K562 (cell line): ENCODE results near the gene TTC33. TPM values are rescaled to one million over a fixed set of nuclear protein-coding genes. Genes with fewer than 3 reads are reported as not detected.

Source experiments
- ATAC-seq: fragments of 200-7000 bp; cut with Tn5 transposase; 3 replicates; pipeline ENCODE4 v1.9.1; 2020; ENCODE audit warnings: moderate library complexity
- BruUV-seq: library from RNA; stranded (reverse); fragments of 400-500 nt; replicated peaks from 2 replicates; lab custom pipeline; 2021; lab: Mats Ljungman, UMichigan
- CTCF ChIA-PET: fragments of 300-600 bp; formaldehyde crosslinking; extraction: SDS; loops from one replicate; lab custom pipeline; 2021; ENCODE audit warnings: low intra/inter-chr PET ratio; lab: Yijun Ruan, JAX
- POLR2A ChIA-PET: fragments of 300-600, 350-650 bp; sonication (Branson Sonifier 250); formaldehyde crosslinking; extraction: SDS; loops from one replicate; lab custom pipeline; 2021; ENCODE audit warnings: antibody characterized with exemption, inconsistent platforms; lab: Yijun Ruan, JAX
- DNase-seq, 4 experiments: peaks; one replicate each; pipeline versions ENCODE4 v3.0.0 to v3.0.0-alpha.2; 2011 to 2018; ENCODE audit warnings: low spot score in 3 of 4, mixed read lengths in 3 of 4; ENCODE audit errors: extremely low read depth in 1 of 4
- FAIRE-seq: peaks from 2 replicates; lab custom pipeline; 2011; peaks lifted over from hg19 to GRCh38; lab: Jason Lieb, UNC
- H2AFZ ChIP-seq: 2 replicates; pipeline ENCODE4 v1.6.0; 2011; ENCODE audit warnings: low read depth, low read length, control low read depth, inconsistent platforms
- H3K27ac ChIP-seq: fragments of 200-600 bp; 3 replicates; pipeline ENCODE4 v1.8.0; 2011; ENCODE audit warnings: low read depth, mild to moderate bottlenecking, control low read depth, inconsistent platforms, low read length, moderate library complexity, mixed read lengths; ENCODE audit errors: extremely low read depth
- H3K27me3 ChIP-seq, 2 experiments: fragments of 300-600 bp in 1 of 2; 2 replicates in 1 of 2; 3 replicates in 1 of 2; pipeline versions ENCODE4 v1.6.0 to v1.8.0; 2011; ENCODE audit warnings: inconsistent platforms in 2 of 2, low read length in 2 of 2, mild to moderate bottlenecking in 1 of 2, mixed read lengths in 1 of 2, moderate library complexity in 1 of 2; ENCODE audit not compliant: control insufficient read depth in 2 of 2, insufficient read depth in 2 of 2
- H3K36me3 ChIP-seq: fragments of 300-600 bp; 3 replicates; pipeline ENCODE4 v1.8.0; 2011; ENCODE audit warnings: mild to moderate bottlenecking, low read length, inconsistent platforms; ENCODE audit not compliant: control insufficient read depth, insufficient read depth
- H3K4me1 ChIP-seq, 2 experiments: fragments of 200-600 bp in 1 of 2; replicated peaks in 1 of 2; 2 replicates in 1 of 2; 3 replicates in 1 of 2; pipeline versions ENCODE4 v1.5.1 to v1.8.0; 2011; ENCODE audit warnings: inconsistent platforms in 2 of 2, low read length in 2 of 2, mild to moderate bottlenecking in 1 of 2, mixed read lengths in 1 of 2, moderate library complexity in 1 of 2; ENCODE audit not compliant: control insufficient read depth in 2 of 2, insufficient read depth in 2 of 2
- H3K4me2 ChIP-seq: 2 replicates; pipeline ENCODE4 v1.6.1; 2011; ENCODE audit warnings: low read length, control low read depth, inconsistent platforms, mixed read lengths; ENCODE audit not compliant: insufficient read depth
- H3K4me3 ChIP-seq: fragments of 200-600 bp; sonication (generic), shearing (Covaris generic); 2 replicates; pipeline ENCODE4 v1.5.1; 2016; ENCODE audit warnings: control low read depth, inconsistent platforms
- H3K79me2 ChIP-seq: fragments of 200-600 bp; 3 replicates; pipeline ENCODE4 v1.8.0; 2011; ENCODE audit warnings: low read length, inconsistent platforms; ENCODE audit not compliant: control insufficient read depth, insufficient read depth
- H3K9ac ChIP-seq, 2 experiments: 2 replicates each; pipeline versions ENCODE4 v1.6.0 to v1.6.1; 2011; ENCODE audit warnings: low read depth in 2 of 2, low read length in 2 of 2, control low read depth in 1 of 2, inconsistent platforms in 1 of 2, mild to moderate bottlenecking in 1 of 2, mixed read lengths in 1 of 2; ENCODE audit not compliant: insufficient read depth in 1 of 2
- H3K9me1 ChIP-seq: one replicate; pipeline ENCODE4 v1.6.0; 2011; ENCODE audit warnings: inconsistent platforms, mild to moderate bottlenecking, low read length, moderate library complexity; ENCODE audit not compliant: control insufficient read depth, insufficient read depth
- H3K9me3 ChIP-seq: replicated peaks from 2 replicates; pipeline ENCODE4 v1.5.1; 2011; ENCODE audit warnings: low read depth, low read length, inconsistent platforms; ENCODE audit not compliant: control insufficient read depth, insufficient read depth
- H4K20me1 ChIP-seq: replicated peaks from 2 replicates; pipeline ENCODE4 v1.6.1; 2011; ENCODE audit warnings: low read length, inconsistent platforms, mixed read lengths; ENCODE audit not compliant: control insufficient read depth, insufficient read depth
- BRF1 ChIP-seq: IDR thresholded peaks from 3 replicates; pipeline ENCODE4 v1.6.1; 2011; ENCODE audit warnings: borderline replicate concordance, mild to moderate bottlenecking; ENCODE audit not compliant: insufficient read length; ENCODE audit errors: extremely low read depth
- CCAR2 ChIP-seq: fragments of 200-400 bp; formaldehyde crosslinking; IDR thresholded peaks from 2 replicates; pipeline ENCODE4 v1.6.1; 2017; ENCODE audit warnings: mild to moderate bottlenecking, low read depth, low read length
- NFE2L1 ChIP-seq: fragments of 450-650 bp; IDR thresholded peaks from 2 replicates; pipeline ENCODE4 v1.6.1; 2016; ENCODE audit warnings: missing genetic modification characterization, low read depth, mild to moderate bottlenecking, missing compliant biosample characterization, moderate library complexity, borderline replicate concordance
- RREB1 ChIP-seq: fragments of 250-450 bp; sonication (Bioruptor Pico); IDR thresholded peaks from 2 replicates; pipeline ENCODE4 v1.4.0; 2020
- ZNF57 ChIP-seq: fragments of 450-650 bp; formaldehyde crosslinking; IDR thresholded peaks from 2 replicates; pipeline ENCODE4 v1.4.0; 2020; ENCODE audit warnings: mild to moderate bottlenecking, moderate library complexity
- in situ Hi-C: fragments of 300-500 bp; cut with MboI; formaldehyde crosslinking; loops from 4 replicates; pipeline ENCODE4 v1.15.0; 2018; ENCODE audit warnings: inconsistent platforms, mixed read lengths
- intact Hi-C: fragments of 100-400 bp; cut with micrococcal nuclease; formaldehyde crosslinking; loops from 2 replicates; pipeline ENCODE4 v1.14.2; 2022
- polyA plus RNA-seq, 8 experiments: library from polyadenylated mRNA; depleted of rRNA in 4 of 8; stranded (reverse) in 5 of 8; unstranded in 3 of 8; fragments of >200 nt; fragmentation: Nextera tagmentation in 2 of 8; fragmentation: Illumina TruSeq in 1 of 8; extraction: Ambion mirVana in 2 of 8; extraction: Trizol in 1 of 8; gene quantifications; 2 replicates each; pipeline versions ENCODE4 v1.2.1 to v1.2.3, GENCODE V29; 2011 to 2014; ENCODE audit warnings: inconsistent platforms in 1 of 8, missing spikeins in 1 of 8
- total RNA-seq, 7 experiments: library from RNA; depleted of rRNA in 6 of 7; stranded (reverse); fragments of >200 nt in 6 of 7; fragmentation: Illumina TruSeq in 2 of 7; extraction: Trizol in 2 of 7; gene quantifications; 2 replicates each; pipeline versions ENCODE4 v1.2.1 to v1.2.3, GENCODE V29; 2011 to 2021; ENCODE audit warnings: low replicate concordance in 1 of 7
- TF ChIP-seq, protein P1 (sequence below): fragments of 250-450 bp; sonication (Bioruptor Pico); IDR thresholded peaks from 2 replicates; pipeline ENCODE4 v1.9.0; 2021; ENCODE audit warnings: mild to moderate bottlenecking

Gene TTC33
- total and polyA plus RNA-seq, 9 of the 15 experiments (the other 6 are each of a cell fraction or from before 2014, with no cell fraction given): 11.5 to 24.9 (median 21.1) TPM

DNA sequence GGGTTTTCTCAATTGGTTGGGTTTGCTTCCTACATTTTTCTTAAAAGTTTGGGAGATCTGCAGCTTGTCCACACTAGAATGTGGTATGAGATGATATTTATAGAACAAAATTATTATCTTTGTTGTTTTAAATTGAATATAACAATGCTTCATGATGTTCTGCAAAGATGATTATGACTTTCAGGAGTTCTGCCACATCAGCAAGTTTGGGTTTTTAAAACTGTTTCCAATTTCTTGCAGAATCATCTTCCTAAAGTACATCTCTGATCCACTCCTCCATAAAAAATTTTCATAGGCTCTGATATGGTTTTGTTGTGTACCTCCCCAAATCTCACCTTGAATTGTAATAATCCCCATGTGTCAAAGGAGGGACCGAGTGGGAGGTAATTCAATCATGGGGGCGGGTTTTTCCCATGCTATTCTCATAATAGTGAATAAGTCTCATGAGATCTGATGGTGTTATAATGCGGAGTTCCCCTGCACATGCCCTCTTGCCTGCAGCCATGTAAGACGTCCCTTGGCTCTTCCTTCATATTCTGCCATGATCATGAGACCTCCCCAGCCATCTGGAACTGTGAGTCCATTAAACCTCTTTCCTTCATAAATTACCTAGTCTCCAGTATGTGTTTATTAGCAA lies 195.2 kb downstream of the TTC33 start (continued):
- no peak for TF ChIP-seq RREB1 (CRISPR knock-in tag)

DNA sequence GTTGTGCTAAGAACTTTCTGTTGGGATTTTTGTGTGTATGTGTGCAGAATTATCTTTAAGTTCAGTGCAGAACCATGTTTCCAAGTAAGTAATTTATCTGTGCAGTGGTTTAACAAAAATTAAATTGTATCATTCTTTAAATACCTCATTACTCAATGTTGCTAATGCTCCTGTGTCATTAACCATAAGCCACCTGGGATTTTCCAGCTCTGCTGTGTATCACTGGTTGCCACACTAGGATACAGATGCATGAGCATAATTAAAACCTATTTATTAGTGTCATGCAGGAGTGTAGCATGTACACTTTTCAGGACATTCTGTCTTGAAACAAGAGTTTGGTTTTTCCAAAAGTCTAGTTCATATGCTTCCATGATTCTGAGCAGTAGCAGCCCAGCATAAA lies 196.5 kb downstream of the TTC33 start:
- H3K79me2 ChIP-seq: no peaks in the 10 kb centered on the region
- TF ChIP-seq CCAR2 (no peak), NFE2L1 (no peak), ZNF57 (CRISPR knock-in tag) (no peak), BRF1 (no peak)
- TF ChIP-seq, protein P1, sequence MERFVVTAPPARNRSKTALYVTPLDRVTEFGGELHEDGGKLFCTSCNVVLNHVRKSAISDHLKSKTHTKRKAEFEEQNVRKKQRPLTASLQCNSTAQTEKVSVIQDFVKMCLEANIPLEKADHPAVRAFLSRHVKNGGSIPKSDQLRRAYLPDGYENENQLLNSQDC (CRISPR knock-in tag): no peak
- H3K27ac ChIP-seq: no peak overlapping the region
- no peaks in the 10 kb centered on the region for H3K27me3 ChIP-seq
- no peak overlapping the region for H3K9ac ChIP-seq
- intact Hi-C loops: no loop called here
- no peaks in the 10 kb centered on the region for H3K4me1 ChIP-seq
- no TSS peak for BruUV-seq
- no peaks in the 10 kb centered on the region for H4K20me1 ChIP-seq
- H3K4me2 ChIP-seq: no peak overlapping the region
- ChIA-PET POLR2A (no interaction called here), CTCF (no interaction called here)
- no peak overlapping the region for H3K4me3 ChIP-seq
- no peaks in the 10 kb centered on the region for H3K9me3 ChIP-seq
- in situ Hi-C loops: no loop called here
- no peaks in the 10 kb centered on the region for H3K36me3 ChIP-seq
- no peak for ATAC-seq
- no peaks in the 10 kb centered on the region for H3K9me1 ChIP-seq
- DNase-seq: no peak
- no peak for FAIRE-seq
- H2AFZ ChIP-seq: no peak overlapping the region
